HG02943 (cell line): Measurements from ENCODE around the gene GLT1D1.

ENCODE experiments used
- ATAC-seq: cut with Tn5 transposase; IDR thresholded peaks from one replicate; pipeline ENCODE4 v1.9.1; 2021; ENCODE audit warnings: mild to moderate bottlenecking, low read depth, moderate library complexity; ENCODE audit not compliant: unreplicated experiment

GLT1D1 gene

GRCh38 chr12:128908254-128908653 is 55.0 kb downstream of the GLT1D1 start:
- no peak for ATAC-seq

- no peak for ATAC-seq
Measured at GRCh38 chr12:128909653-128910052, 56.4 kb downstream of the GLT1D1 start.

- no peak for ATAC-seq
Measured at GRCh38 chr12:128910629-128911028, 57.4 kb downstream of the GLT1D1 start.

GRCh38 chr12:128911861-128912260 is 58.6 kb downstream of the GLT1D1 start:
- no peak for ATAC-seq

GRCh38 chr12:128914908-128915563 is 61.8 kb downstream of the GLT1D1 start:
- ATAC-seq = peak; percentile 86

- ATAC-seq = no peak
Measured at GRCh38 chr12:128916425-128916824, 63.1 kb downstream of the GLT1D1 start.

GRCh38 chr12:128918481-128919260 is 65.4 kb downstream of the GLT1D1 start:
- ATAC-seq = no peak

- ATAC-seq = no peak
Measured at GRCh38 chr12:128920468-128920867, 67.2 kb downstream of the GLT1D1 start.

GRCh38 chr12:128928361-128928760 is 75.1 kb downstream of the GLT1D1 start:
- ATAC-seq = no peak

- ATAC-seq = no peak
Measured at GRCh38 chr12:128929057-128929456, 75.8 kb downstream of the GLT1D1 start.

GRCh38 chr12:128930606-128931005 is 77.3 kb downstream of the GLT1D1 start:
- ATAC-seq = no peak

- no peak for ATAC-seq
Measured at GRCh38 chr12:128932521-128932920, 79.2 kb downstream of the GLT1D1 start.

- no peak for ATAC-seq
Measured at GRCh38 chr12:128933039-128933438, 79.8 kb downstream of the GLT1D1 start.

GRCh38 chr12:128933926-128934325 is 80.6 kb downstream of the GLT1D1 start:
- ATAC-seq = no peak

GRCh38 chr12:128938886-128939285 is 85.6 kb downstream of the GLT1D1 start:
- ATAC-seq = no peak

GRCh38 chr12:128940090-128940888 is 87.0 kb downstream of the GLT1D1 start:
- no peak for ATAC-seq

GRCh38 chr12:128940974-128941373 is 87.7 kb downstream of the GLT1D1 start:
- no peak for ATAC-seq

- no peak for ATAC-seq
Measured at GRCh38 chr12:128942960-128943477, 89.7 kb downstream of the GLT1D1 start.

GRCh38 chr12:128944956-128945355 is 91.7 kb downstream of the GLT1D1 start:
- no peak for ATAC-seq

GRCh38 chr12:128947209-128947608 is 93.9 kb downstream of the GLT1D1 start:
- no peak for ATAC-seq

- ATAC-seq = no peak
Measured at GRCh38 chr12:128949086-128949485, 95.8 kb downstream of the GLT1D1 start.
